Right lobe of liver (tissue), 4 donors: ENCODE results near the gene POLR2L.

ENCODE experiments used
- POLR2A ChIP-seq: fragments of 450-650 bp; IDR thresholded peaks from one replicate; pipeline ENCODE4 v1.6.1; 2017; ENCODE audit warnings: antibody characterized with exemption, mild to moderate bottlenecking
- TF ChIP-seq, protein P1 (sequence below), 4 donors: fragments of 200-600 bp in 3 of 4; fragments of 450-650 bp in 1 of 4; IDR thresholded peaks; one replicate each; pipeline versions ENCODE4 v1.5.1 to v1.8.0; 2016 to 2022; ENCODE audit warnings: antibody characterized with exemption in 4 of 4, mild to moderate bottlenecking in 2 of 4
- donor health status: DM: no; HTN: no; CAD: no.
- donor health status: DM: no; HTN: no; CAD: no.
- donor health status: DM: no; HTN: yes; CAD: no.

DNA sequence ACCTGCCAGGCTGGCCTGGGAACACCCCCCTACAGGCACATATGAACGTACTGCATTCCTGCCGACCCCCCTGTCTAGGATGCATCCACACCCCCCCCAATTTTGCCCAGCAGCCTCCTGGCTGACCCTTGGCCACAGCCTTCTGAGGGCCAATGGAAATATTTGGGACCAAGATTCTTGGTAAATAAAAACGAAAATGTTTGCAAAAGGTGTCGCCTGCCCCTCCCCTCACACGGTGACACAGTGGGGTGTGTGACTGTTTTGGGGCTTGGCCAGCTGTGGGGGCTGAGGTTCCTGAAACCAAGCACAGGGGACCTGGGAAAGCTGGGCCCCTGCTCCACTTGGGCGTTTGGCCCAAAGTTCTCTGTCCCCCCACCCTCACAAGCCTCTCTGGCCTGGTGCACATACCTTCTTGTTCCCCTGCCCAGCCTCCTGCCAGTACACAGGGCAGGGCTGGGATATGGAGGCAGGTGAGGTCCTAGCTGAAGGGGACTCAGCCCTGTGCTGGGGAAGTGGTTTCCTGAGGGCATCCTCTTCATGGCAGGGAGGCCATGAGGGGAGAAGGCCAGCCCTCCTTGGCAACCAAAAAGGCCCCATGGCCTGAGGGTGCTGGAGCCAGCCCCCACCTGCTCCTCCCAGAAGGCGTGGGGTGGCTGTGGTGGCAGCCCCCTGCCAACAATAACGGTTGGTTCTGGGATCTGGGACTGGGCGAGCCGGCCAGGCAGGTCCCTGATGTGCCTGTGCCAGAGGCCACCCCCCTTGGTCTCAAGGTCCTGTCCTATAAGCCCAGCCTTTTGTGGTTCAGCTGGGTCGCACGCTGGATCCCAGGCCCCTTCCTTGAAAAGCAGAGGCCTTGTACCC, 16.7 kb downstream of the POLR2L start:
- TF ChIP-seq, protein P1, sequence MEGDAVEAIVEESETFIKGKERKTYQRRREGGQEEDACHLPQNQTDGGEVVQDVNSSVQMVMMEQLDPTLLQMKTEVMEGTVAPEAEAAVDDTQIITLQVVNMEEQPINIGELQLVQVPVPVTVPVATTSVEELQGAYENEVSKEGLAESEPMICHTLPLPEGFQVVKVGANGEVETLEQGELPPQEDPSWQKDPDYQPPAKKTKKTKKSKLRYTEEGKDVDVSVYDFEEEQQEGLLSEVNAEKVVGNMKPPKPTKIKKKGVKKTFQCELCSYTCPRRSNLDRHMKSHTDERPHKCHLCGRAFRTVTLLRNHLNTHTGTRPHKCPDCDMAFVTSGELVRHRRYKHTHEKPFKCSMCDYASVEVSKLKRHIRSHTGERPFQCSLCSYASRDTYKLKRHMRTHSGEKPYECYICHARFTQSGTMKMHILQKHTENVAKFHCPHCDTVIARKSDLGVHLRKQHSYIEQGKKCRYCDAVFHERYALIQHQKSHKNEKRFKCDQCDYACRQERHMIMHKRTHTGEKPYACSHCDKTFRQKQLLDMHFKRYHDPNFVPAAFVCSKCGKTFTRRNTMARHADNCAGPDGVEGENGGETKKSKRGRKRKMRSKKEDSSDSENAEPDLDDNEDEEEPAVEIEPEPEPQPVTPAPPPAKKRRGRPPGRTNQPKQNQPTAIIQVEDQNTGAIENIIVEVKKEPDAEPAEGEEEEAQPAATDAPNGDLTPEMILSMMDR (IDR thresholded peaks at IDR 0.05): no peak
- no peak for TF ChIP-seq POLR2A
